ENCODE results near the gene SMIM20.
A peak's percentile ranks its signal among the peaks of the same experiment; 100 is the strongest.
"Not testable (repeated sequence)": the region's sequence is repeated elsewhere in the genome, so short reads cannot be mapped to it uniquely, and the experiment has no call there.

SMIM20 gene

GRCh38 chr4:25913851-25914669, at the start of gene SMIM20:
Gene SMIM20 (plus strand): TSS chr4:25914220. CDS start chr4:25914314, 94 bp downstream.
- peak; percentile 80 to 81 for DNase-seq (ENCODE audit: low read depth in 2 of 2)

- DNase-seq (ENCODE audit: low read depth in 2 of 2): no peak
Measured at GRCh38 chr4:25865586-25865985, 48.4 kb upstream of the SMIM20 start.

GRCh38 chr4:25866401-25866800, 47.6 kb upstream of the SMIM20 start:
- DNase-seq (ENCODE audit: low read depth in 2 of 2): not testable (repeated sequence)

- no peak for DNase-seq (ENCODE audit: low read depth in 2 of 2)
Measured at GRCh38 chr4:25867781-25868294, 46.2 kb upstream of the SMIM20 start.

GRCh38 chr4:25870081-25870480, 43.9 kb upstream of the SMIM20 start:
- DNase-seq (ENCODE audit: low read depth in 2 of 2): no peak

GRCh38 chr4:25872851-25873631, 41.0 kb upstream of the SMIM20 start:
- no peak for DNase-seq (ENCODE audit: low read depth in 2 of 2)

- no peak for DNase-seq (ENCODE audit: low read depth in 2 of 2)
Measured at GRCh38 chr4:25873632-25874129, 40.3 kb upstream of the SMIM20 start.

- no peak for DNase-seq (ENCODE audit: low read depth in 2 of 2)
Measured at GRCh38 chr4:25874655-25875054, 39.4 kb upstream of the SMIM20 start.

GRCh38 chr4:25875281-25875745, 38.7 kb upstream of the SMIM20 start:
- no peak for DNase-seq (ENCODE audit: low read depth in 2 of 2)

GRCh38 chr4:25878676-25879075, 35.3 kb upstream of the SMIM20 start:
- no peak for DNase-seq (ENCODE audit: low read depth in 2 of 2)

GRCh38 chr4:25879091-25879584, 34.9 kb upstream of the SMIM20 start:
- no peak for DNase-seq (ENCODE audit: low read depth in 2 of 2)

- no peak for DNase-seq (ENCODE audit: low read depth in 2 of 2)
Measured at GRCh38 chr4:25879587-25879986, 34.4 kb upstream of the SMIM20 start.

- DNase-seq (ENCODE audit: low read depth in 2 of 2): no peak
Measured at GRCh38 chr4:25879991-25880651, 33.9 kb upstream of the SMIM20 start.

- no peak for DNase-seq (ENCODE audit: low read depth in 2 of 2)
Measured at GRCh38 chr4:25881193-25881592, 32.8 kb upstream of the SMIM20 start.

GRCh38 chr4:25882226-25882625, 31.8 kb upstream of the SMIM20 start:
- DNase-seq (ENCODE audit: low read depth in 2 of 2): no peak

GRCh38 chr4:25883565-25883964, 30.5 kb upstream of the SMIM20 start:
- DNase-seq (ENCODE audit: low read depth in 2 of 2): no peak

GRCh38 chr4:25884031-25884782, 29.8 kb upstream of the SMIM20 start:
- DNase-seq (ENCODE audit: low read depth in 2 of 2): no peak

GRCh38 chr4:25888781-25889180, 25.2 kb upstream of the SMIM20 start:
- no peak for DNase-seq (ENCODE audit: low read depth in 2 of 2)

GRCh38 chr4:25889589-25890503, 24.2 kb upstream of the SMIM20 start:
- no peak for DNase-seq (ENCODE audit: low read depth in 2 of 2)

All from stimulated activated CD4-positive, alpha-beta T cell treated with anti-CD3 and anti-CD28 coated beads, Interleukin-1b, Interleukin-23, amount 100 ng/mL, for 1 hour (primary cell).